GM12874 (cell line): Measurements from ENCODE around the gene ELOVL7.

Experiments
- CTCF ChIP-seq: IDR thresholded peaks from 2 replicates; pipeline ENCODE4 v1.5.1; 2011; ENCODE audit warnings: low read depth, mild to moderate bottlenecking, control low read depth, low read length, moderate library complexity; ENCODE audit not compliant: insufficient read depth

ELOVL7 gene

DNA sequence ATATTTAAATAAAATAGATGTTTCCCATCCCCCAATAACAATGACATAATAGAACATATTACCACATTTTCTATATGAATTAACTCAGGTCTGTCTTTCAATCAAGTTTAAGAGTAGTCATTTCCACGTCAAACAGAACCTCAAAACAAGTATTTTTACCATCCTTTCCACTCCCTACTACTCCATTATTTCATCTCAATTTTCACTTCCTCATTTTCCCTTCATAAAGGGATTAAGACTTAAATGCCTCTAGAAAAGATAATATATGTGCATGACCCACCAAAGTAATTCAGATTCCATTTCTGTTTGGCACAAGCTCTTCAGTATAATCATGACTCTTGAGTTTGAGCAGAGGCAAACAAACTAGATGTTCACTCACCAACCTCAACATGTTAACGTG is 40.4 kb downstream of the ELOVL7 start:
- no peak for TF ChIP-seq CTCF

- TF ChIP-seq CTCF = no peak
Measured at GRCh38 chr5:60802986-60803385, 41.1 kb downstream of the ELOVL7 start.

DNA sequence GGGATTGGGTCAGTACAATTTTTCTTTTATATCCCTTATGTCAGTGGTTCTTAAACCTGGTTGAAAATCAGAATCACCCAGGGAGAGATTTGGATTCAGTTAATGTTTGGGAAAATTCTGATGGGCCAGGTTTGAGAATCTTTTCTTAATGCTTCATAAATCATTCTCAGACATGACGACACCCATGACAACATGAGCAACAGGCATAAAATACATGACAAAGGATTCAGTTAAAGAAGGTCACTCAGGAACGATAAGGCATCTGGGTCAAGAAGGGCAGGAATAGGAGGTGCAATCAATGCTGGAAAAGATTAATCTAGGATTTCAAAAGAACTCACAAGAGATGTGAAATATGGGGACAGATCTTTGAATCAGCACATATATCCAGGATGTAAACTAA is 41.8 kb downstream of the ELOVL7 start:
- no peak for TF ChIP-seq CTCF

DNA sequence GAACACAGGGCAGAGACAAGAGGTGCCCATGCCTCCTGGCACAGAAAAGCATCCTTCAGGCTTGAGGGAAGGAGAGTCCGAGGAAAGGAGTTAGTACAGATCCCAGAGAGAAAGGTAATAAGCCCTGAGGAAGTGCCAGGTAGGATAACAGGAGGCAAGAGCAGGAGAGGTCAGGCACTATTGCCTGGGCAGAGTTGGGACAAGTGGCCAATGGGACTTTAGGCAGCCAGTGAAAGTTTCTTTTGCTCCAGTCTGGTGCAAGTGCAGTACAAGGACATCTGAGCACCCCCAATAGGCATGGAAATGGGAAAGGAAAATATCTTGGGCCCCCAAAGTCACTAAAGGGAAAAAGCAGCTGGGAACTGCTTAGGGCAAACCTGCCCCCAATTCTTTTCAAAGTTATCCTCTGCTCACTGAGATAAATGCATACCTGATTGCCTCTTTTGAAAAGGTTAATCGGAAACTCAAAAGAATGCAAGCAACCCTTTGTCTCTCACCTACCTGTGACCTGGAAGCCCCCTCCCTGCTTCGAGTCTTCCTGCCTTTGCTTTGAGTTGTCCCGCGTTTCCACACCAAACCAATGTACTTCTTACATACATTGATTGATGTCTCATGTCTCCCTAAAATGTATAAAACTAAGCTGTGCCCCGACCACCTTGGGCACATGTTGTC is 46.5 kb downstream of the ELOVL7 start:
- no peak for TF ChIP-seq CTCF

DNA sequence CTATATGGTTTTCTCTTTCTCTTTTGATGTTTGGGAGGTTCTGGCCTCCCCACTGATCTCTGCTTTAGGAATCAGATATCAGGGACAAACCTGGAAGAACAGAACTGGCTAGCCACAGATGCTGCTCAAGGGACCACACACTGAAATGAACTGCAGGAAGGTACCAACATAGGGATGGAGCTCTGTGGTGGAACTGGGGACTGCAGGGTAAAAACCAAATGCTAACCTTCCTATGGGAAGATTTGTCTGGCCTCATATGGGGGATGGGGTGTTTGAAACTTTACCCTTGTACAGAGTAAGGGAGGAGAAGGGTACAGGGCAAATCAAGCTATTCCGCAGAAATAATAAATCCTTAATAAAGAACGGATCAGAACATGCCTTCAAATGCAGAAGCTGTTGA is 49.4 kb downstream of the ELOVL7 start:
- TF ChIP-seq CTCF = no peak

GRCh38 chr5:60792438-60792837 is 51.6 kb downstream of the ELOVL7 start:
- no peak for TF ChIP-seq CTCF

DNA sequence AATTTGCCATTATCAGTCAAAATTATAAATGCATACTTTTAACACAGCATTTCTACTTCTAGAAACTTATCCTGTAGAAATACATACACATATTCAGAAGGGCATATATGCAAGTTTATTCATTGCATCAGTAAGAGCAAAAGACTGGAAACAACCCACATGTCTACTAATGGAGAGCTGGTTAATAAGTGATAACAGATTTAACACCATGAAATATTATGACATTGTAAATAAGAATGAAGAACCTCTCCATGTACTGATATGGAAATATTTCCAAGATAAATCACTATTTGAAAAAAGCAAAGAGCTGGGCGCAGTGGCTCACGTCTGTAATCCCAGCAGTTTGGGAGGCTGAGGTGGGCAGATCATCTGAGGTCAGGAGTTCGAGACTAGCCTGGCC is 54.5 kb downstream of the ELOVL7 start:
- no peak for TF ChIP-seq CTCF
